K562 (cell line): ENCODE data around the gene NECAP2. TPM values are rescaled to one million over a fixed set of nuclear protein-coding genes. Genes with fewer than 3 reads are reported as not detected.
"Not testable (repeated sequence)": the region's sequence is repeated elsewhere in the genome, so short reads cannot be mapped to it uniquely, and the experiment has no call there.

Experiments used
- ATAC-seq: fragments of 200-7000 bp; cut with Tn5 transposase; 3 replicates; pipeline ENCODE4 v1.9.1; 2020; ENCODE audit warnings: moderate library complexity
- BruUV-seq: library from RNA; stranded (reverse); fragments of 400-500 nt; replicated peaks from 2 replicates; lab custom pipeline; 2021; lab: Mats Ljungman, UMichigan
- CTCF ChIA-PET: fragments of 300-600 bp; formaldehyde crosslinking; extraction: SDS; loops from one replicate; lab custom pipeline; 2021; ENCODE audit warnings: low intra/inter-chr PET ratio; lab: Yijun Ruan, JAX
- POLR2A ChIA-PET: fragments of 300-600, 350-650 bp; sonication (Branson Sonifier 250); formaldehyde crosslinking; extraction: SDS; loops from one replicate; lab custom pipeline; 2021; ENCODE audit warnings: antibody characterized with exemption, inconsistent platforms; lab: Yijun Ruan, JAX
- DNase-seq, 4 experiments: peaks; one replicate each; pipeline versions ENCODE4 v3.0.0 to v3.0.0-alpha.2; 2011 to 2018; ENCODE audit warnings: low spot score in 3 of 4, mixed read lengths in 3 of 4; ENCODE audit errors: extremely low read depth in 1 of 4
- FAIRE-seq: peaks from 2 replicates; lab custom pipeline; 2011; peaks lifted over from hg19 to GRCh38; lab: Jason Lieb, UNC
- H2AFZ ChIP-seq: 2 replicates; pipeline ENCODE4 v1.6.0; 2011; ENCODE audit warnings: low read depth, low read length, control low read depth, inconsistent platforms
- H3K27ac ChIP-seq: fragments of 200-600 bp; 3 replicates; pipeline ENCODE4 v1.8.0; 2011; ENCODE audit warnings: low read depth, mild to moderate bottlenecking, control low read depth, inconsistent platforms, low read length, moderate library complexity, mixed read lengths; ENCODE audit errors: extremely low read depth
- H3K27me3 ChIP-seq, 2 experiments: fragments of 300-600 bp in 1 of 2; 2 replicates in 1 of 2; 3 replicates in 1 of 2; pipeline versions ENCODE4 v1.6.0 to v1.8.0; 2011; ENCODE audit warnings: inconsistent platforms in 2 of 2, low read length in 2 of 2, mild to moderate bottlenecking in 1 of 2, mixed read lengths in 1 of 2, moderate library complexity in 1 of 2; ENCODE audit not compliant: control insufficient read depth in 2 of 2, insufficient read depth in 2 of 2
- H3K36me3 ChIP-seq: fragments of 300-600 bp; 3 replicates; pipeline ENCODE4 v1.8.0; 2011; ENCODE audit warnings: mild to moderate bottlenecking, low read length, inconsistent platforms; ENCODE audit not compliant: control insufficient read depth, insufficient read depth
- H3K4me1 ChIP-seq, 2 experiments: fragments of 200-600 bp in 1 of 2; replicated peaks in 1 of 2; 2 replicates in 1 of 2; 3 replicates in 1 of 2; pipeline versions ENCODE4 v1.5.1 to v1.8.0; 2011; ENCODE audit warnings: inconsistent platforms in 2 of 2, low read length in 2 of 2, mild to moderate bottlenecking in 1 of 2, mixed read lengths in 1 of 2, moderate library complexity in 1 of 2; ENCODE audit not compliant: control insufficient read depth in 2 of 2, insufficient read depth in 2 of 2
- H3K4me2 ChIP-seq: 2 replicates; pipeline ENCODE4 v1.6.1; 2011; ENCODE audit warnings: low read length, control low read depth, inconsistent platforms, mixed read lengths; ENCODE audit not compliant: insufficient read depth
- H3K4me3 ChIP-seq: fragments of 200-600 bp; sonication (generic), shearing (Covaris generic); 2 replicates; pipeline ENCODE4 v1.5.1; 2016; ENCODE audit warnings: control low read depth, inconsistent platforms
- H3K79me2 ChIP-seq: fragments of 200-600 bp; 3 replicates; pipeline ENCODE4 v1.8.0; 2011; ENCODE audit warnings: low read length, inconsistent platforms; ENCODE audit not compliant: control insufficient read depth, insufficient read depth
- H3K9ac ChIP-seq, 2 experiments: 2 replicates each; pipeline versions ENCODE4 v1.6.0 to v1.6.1; 2011; ENCODE audit warnings: low read depth in 2 of 2, low read length in 2 of 2, control low read depth in 1 of 2, inconsistent platforms in 1 of 2, mild to moderate bottlenecking in 1 of 2, mixed read lengths in 1 of 2; ENCODE audit not compliant: insufficient read depth in 1 of 2
- H3K9me1 ChIP-seq: one replicate; pipeline ENCODE4 v1.6.0; 2011; ENCODE audit warnings: inconsistent platforms, mild to moderate bottlenecking, low read length, moderate library complexity; ENCODE audit not compliant: control insufficient read depth, insufficient read depth
- H3K9me3 ChIP-seq: replicated peaks from 2 replicates; pipeline ENCODE4 v1.5.1; 2011; ENCODE audit warnings: low read depth, low read length, inconsistent platforms; ENCODE audit not compliant: control insufficient read depth, insufficient read depth
- H4K20me1 ChIP-seq: replicated peaks from 2 replicates; pipeline ENCODE4 v1.6.1; 2011; ENCODE audit warnings: low read length, inconsistent platforms, mixed read lengths; ENCODE audit not compliant: control insufficient read depth, insufficient read depth
- CBX1 ChIP-seq: sonication (generic); IDR thresholded peaks from 2 replicates; pipeline ENCODE4 v1.6.1; 2016; ENCODE audit warnings: antibody characterized with exemption, low read depth, mild to moderate bottlenecking
- EP300 ChIP-seq: IDR thresholded peaks from 2 replicates; pipeline ENCODE4 v1.6.1; 2012; ENCODE audit warnings: low read length, improper control_type of control experiment
- JUN ChIP-seq, 2 experiments: sonication (generic) in 1 of 2; formaldehyde crosslinking in 1 of 2; IDR thresholded peaks; 2 replicates each; pipeline versions ENCODE4 v1.6.1 to v1.8.0; 2012 to 2022; ENCODE audit warnings: borderline replicate concordance in 2 of 2, mild to moderate bottlenecking in 2 of 2, improper control_type of control experiment in 1 of 2, low read depth in 1 of 2, low read length in 1 of 2, missing genetic modification reagents in 1 of 2
- ZNF324 ChIP-seq: fragments of 250-450 bp; sonication (Bioruptor Pico); IDR thresholded peaks from 2 replicates; pipeline ENCODE4 v1.4.0; 2020; ENCODE audit warnings: mild to moderate bottlenecking
- whole genome bisulfite sequencing: fragments of 100-300 bp; shearing (Covaris generic); methylation state at CpG from one replicate; pipeline ENCODE4 v1.1.6; 2016; ENCODE audit warnings: low coverage, mixed read lengths; ENCODE audit not compliant: insufficient coverage; ENCODE audit errors: missing lambda C conversion rate; 5-methylcytosine and 5-hydroxymethylcytosine counted together
- in situ Hi-C: fragments of 300-500 bp; cut with MboI; formaldehyde crosslinking; loops from 4 replicates; pipeline ENCODE4 v1.15.0; 2018; ENCODE audit warnings: inconsistent platforms, mixed read lengths
- intact Hi-C: fragments of 100-400 bp; cut with micrococcal nuclease; formaldehyde crosslinking; loops from 2 replicates; pipeline ENCODE4 v1.14.2; 2022
- polyA plus RNA-seq, 8 experiments: library from polyadenylated mRNA; depleted of rRNA in 4 of 8; stranded (reverse) in 5 of 8; unstranded in 3 of 8; fragments of >200 nt; fragmentation: Nextera tagmentation in 2 of 8; fragmentation: Illumina TruSeq in 1 of 8; extraction: Ambion mirVana in 2 of 8; extraction: Trizol in 1 of 8; gene quantifications; 2 replicates each; pipeline versions ENCODE4 v1.2.1 to v1.2.3, GENCODE V29; 2011 to 2014; ENCODE audit warnings: inconsistent platforms in 1 of 8, missing spikeins in 1 of 8
- total RNA-seq, 7 experiments: library from RNA; depleted of rRNA in 6 of 7; stranded (reverse); fragments of >200 nt in 6 of 7; fragmentation: Illumina TruSeq in 2 of 7; extraction: Trizol in 2 of 7; gene quantifications; 2 replicates each; pipeline versions ENCODE4 v1.2.1 to v1.2.3, GENCODE V29; 2011 to 2021; ENCODE audit warnings: low replicate concordance in 1 of 7
- TF ChIP-seq, protein P1 (sequence below): fragments of 250-450 bp; sonication (Bioruptor Pico); IDR thresholded peaks from 2 replicates; pipeline ENCODE4 v1.5.1; 2021; ENCODE audit warnings: mild to moderate bottlenecking
- TF ChIP-seq, protein P2 (sequence below): fragments of 150-350 bp; IDR thresholded peaks from 2 replicates; pipeline ENCODE4 v1.6.1; 2014; ENCODE audit warnings: low read depth, mild to moderate bottlenecking, low read length, borderline replicate concordance

NECAP2 gene
- total and polyA plus RNA-seq, 9 of the 15 experiments (the other 6 are each of a cell fraction or from before 2014, with no cell fraction given), result 22.7 to 107 (median 79.2) TPM

DNA sequence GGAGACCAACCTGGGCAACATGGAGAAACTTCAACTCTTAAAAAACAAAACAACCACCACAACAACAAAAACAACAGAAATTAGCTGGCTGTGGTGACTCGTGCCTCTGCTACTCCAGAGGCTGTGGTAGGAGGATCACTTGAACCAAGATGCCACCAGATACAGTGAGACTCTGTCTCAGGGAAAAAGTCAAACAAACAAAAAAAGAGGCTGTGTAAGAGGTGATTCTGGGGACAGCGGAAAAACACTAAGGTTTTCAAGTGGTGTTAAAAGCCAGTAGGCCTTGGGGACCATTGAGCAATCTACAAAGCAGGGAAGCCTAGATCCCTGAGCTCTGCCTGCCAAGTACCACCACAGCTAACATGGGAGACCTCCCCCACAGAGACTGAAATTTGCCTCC, 65.3 kb downstream of the NECAP2 start:
- H3K9me1 ChIP-seq, H3K4me2 ChIP-seq, H3K36me3 ChIP-seq, H3K27me3 ChIP-seq, H3K9ac ChIP-seq, FAIRE-seq, BruUV-seq, intact Hi-C loops, H3K27ac ChIP-seq, ATAC-seq, H3K79me2 ChIP-seq, DNase-seq, H2AFZ ChIP-seq, H3K4me1 ChIP-seq, H3K4me3 ChIP-seq, H4K20me1 ChIP-seq, H3K9me3 ChIP-seq, CTCF ChIA-PET: not testable (repeated sequence)
- POLR2A ChIA-PET, result interaction anchor here (0.8 kb wide), 1 partner anchor 8 kb away, joined by 3 read pairs; no protein-coding TSS in a partner anchor
- WGBS, result 60% methylated on average over 2 of the region's 2 CpGs
- in situ Hi-C loops, result loop anchor here (5.0 to 25.0 kb wide), 3 partner anchors 106 to 241 kb away; partner anchors contain the start of gene NBPF1

DNA sequence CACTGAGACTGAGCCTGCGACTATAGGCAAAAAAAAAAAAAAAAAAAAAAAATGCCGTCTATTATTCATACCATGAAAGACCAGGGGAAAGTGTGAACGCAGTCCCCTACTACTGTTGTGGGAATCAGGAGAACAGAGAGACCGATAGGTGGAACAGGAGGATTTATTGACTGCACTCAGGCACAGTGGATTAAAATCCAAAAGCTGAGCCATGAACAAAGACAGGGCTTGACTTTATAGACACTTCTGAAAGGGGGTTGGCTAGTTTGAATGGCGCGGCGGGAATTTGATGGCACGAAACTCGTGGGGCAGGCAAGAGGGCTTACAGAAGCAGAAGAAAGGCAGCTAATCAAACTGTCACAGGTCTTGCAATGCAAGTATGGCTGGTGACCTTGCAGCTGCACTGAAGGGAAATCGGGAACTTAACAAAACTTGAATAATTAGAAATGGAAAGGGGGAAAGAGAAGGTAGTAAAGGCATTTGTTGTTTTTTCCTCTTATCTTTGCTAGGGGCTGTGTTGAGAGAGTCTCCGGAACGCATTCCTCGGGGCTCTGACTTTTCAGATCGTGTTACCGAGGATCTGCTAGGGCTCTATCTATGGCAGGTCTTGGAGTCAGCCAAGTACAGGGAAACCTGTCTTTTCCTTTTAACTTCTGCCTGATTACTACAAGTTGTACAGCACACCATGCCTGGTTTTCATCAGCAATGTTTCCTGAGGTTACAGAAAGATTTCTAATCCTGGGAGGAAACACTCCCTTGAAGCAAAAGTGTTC, 66.0 kb downstream of the NECAP2 start:
- H3K79me2 ChIP-seq; H3K4me3 ChIP-seq; H3K9me3 ChIP-seq; H3K27me3 ChIP-seq; CTCF ChIA-PET; H3K9me1 ChIP-seq; H3K36me3 ChIP-seq; intact Hi-C loops; H4K20me1 ChIP-seq; BruUV-seq; H3K4me1 ChIP-seq; POLR2A ChIA-PET; TF ChIP-seq JUN (CRISPR knock-in tag; IDR thresholded peaks at IDR 0.05; ENCODE audit: borderline replicate concordance): not testable (repeated sequence)
- ATAC-seq (peak; percentile 90), DNase-seq (peak in 2 of 4 experiments; percentile 21 to 58), FAIRE-seq (peak; percentile 73)
- Histone ChIP-seq H2AFZ (peak overlapping the region; percentile 74), H3K4me2 (peak overlapping the region; percentile 39), H3K27ac (peak overlapping the region; percentile 5; the same call in 2 of the 3 replicates), H3K9ac (peak overlapping the region in 1 of 2 experiments; percentile 0; a peak in 1 of 4 replicates)
- 28% methylated on average over 15 of the region's 15 CpGs for WGBS
- in situ Hi-C loops, result loop anchor here (5.0 to 25.0 kb wide), 3 partner anchors 106 to 241 kb away; partner anchors contain the start of gene NBPF1
- TF ChIP-seq EP300 (peak; percentile 20; the same call in 1 of the 2 replicates), JUN (IDR thresholded peaks at IDR 0.05; ENCODE audit: borderline replicate concordance, low read depth, low read length) (peak; percentile 69; the same call in 1 of the 2 replicates), ZNF324 (peak; percentile 88), CBX1 (peak; percentile 97; the same call in 1 of the 2 replicates)
- TF ChIP-seq, protein P1, sequence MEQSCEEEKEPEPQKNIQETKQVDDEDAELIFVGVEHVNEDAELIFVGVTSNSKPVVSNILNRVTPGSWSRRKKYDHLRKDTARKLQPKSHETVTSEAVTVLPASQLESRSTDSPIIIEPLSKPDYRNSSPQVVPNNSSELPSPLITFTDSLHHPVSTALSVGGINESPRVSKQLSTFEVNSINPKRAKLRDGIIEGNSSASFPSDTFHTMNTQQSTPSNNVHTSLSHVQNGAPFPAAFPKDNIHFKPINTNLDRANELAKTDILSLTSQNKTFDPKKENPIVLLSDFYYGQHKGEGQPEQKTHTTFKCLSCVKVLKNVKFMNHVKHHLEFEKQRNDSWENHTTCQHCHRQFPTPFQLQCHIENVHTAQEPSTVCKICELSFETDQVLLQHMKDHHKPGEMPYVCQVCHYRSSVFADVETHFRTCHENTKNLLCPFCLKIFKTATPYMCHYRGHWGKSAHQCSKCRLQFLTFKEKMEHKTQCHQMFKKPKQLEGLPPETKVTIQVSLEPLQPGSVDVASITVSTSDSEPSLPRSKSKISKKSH (CRISPR knock-in tag), result 0 out of 2 replicates have a peak, but pooled peaks have one; percentile 73
- TF ChIP-seq, protein P2, sequence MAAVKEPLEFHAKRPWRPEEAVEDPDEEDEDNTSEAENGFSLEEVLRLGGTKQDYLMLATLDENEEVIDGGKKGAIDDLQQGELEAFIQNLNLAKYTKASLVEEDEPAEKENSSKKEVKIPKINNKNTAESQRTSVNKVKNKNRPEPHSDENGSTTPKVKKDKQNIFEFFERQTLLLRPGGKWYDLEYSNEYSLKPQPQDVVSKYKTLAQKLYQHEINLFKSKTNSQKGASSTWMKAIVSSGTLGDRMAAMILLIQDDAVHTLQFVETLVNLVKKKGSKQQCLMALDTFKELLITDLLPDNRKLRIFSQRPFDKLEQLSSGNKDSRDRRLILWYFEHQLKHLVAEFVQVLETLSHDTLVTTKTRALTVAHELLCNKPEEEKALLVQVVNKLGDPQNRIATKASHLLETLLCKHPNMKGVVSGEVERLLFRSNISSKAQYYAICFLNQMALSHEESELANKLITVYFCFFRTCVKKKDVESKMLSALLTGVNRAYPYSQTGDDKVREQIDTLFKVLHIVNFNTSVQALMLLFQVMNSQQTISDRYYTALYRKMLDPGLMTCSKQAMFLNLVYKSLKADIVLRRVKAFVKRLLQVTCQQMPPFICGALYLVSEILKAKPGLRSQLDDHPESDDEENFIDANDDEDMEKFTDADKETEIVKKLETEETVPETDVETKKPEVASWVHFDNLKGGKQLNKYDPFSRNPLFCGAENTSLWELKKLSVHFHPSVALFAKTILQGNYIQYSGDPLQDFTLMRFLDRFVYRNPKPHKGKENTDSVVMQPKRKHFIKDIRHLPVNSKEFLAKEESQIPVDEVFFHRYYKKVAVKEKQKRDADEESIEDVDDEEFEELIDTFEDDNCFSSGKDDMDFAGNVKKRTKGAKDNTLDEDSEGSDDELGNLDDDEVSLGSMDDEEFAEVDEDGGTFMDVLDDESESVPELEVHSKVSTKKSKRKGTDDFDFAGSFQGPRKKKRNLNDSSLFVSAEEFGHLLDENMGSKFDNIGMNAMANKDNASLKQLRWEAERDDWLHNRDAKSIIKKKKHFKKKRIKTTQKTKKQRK, result peak; percentile 67; the same call in 1 of the 2 replicates
